IPS-NIHi11 (cell line): ENCODE measurements around the gene OR6C74.

ENCODE experiments used
- DNase-seq: peaks from one replicate; pipeline ENCODE4 v3.0.0; 2012; ENCODE audit warnings: mixed read lengths, low spot score

Gene OR6C74

DNA sequence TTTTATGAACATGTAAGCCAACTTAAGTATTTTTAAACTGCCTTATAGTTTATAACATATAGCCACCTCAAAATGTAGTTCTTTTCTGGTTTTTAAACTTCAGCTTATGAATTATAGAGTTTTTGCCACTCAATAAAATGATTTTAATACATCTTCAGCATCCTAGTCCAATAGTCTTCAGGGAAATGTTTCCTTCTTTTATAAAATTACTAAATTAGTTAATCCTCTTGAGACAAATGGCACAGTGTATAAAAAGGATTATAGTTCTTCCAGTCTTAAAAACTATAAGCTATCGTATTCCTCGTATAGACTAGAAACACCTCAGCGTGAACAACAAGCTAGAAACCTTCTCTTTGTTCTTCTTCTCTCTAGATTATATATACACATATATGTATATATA, at the start of gene OR6C74:
Gene OR6C74 (plus strand): TSS at position 301 of the 400 bp plus-strand sequence. CDS start 2,679 bp downstream, outside the sequence.
- no peak for DNase-seq

- no peak for DNase-seq
These were observed 23.7 kb upstream of the OR6C74 start, which contains the start of gene OR10A7 for GRCh38 chr12:55220725-55221124. OR10A7 (plus strand) TSS chr12:55221025; CDS start chr12:55221025, 0 bp downstream.

GRCh38 chr12:55226523-55226922, 17.9 kb upstream of the OR6C74 start:
- DNase-seq = no peak

DNA sequence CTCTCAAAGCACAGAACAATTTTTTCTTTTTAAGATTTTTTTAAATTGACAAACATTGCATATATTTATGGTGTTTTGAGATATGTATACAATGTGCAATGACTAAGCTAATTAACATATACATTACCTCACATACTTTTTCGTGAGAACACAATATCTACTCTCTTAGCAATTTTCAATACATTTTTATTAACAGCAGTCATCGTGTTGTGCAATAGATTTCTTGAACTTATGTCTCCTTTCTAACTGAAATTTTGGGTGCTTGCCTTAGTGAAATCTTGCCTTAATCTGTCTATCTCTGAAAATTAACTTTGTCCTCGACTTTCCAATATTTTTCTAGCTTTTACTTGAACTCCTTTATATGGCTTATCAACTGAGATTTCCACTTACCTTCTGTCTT, 16.8 kb upstream of the OR6C74 start:
- no peak for DNase-seq

- DNase-seq = no peak
These were observed 1.8 kb downstream of the OR6C74 start for GRCh38 chr12:55246159-55246558.

GRCh38 chr12:55250944-55251343, 6.5 kb downstream of the OR6C74 start:
- DNase-seq = no peak

GRCh38 chr12:55253281-55253680, 8.9 kb downstream of the OR6C74 start:
- DNase-seq = no peak

GRCh38 chr12:55256831-55257230, 12.4 kb downstream of the OR6C74 start:
- DNase-seq = no peak

DNA sequence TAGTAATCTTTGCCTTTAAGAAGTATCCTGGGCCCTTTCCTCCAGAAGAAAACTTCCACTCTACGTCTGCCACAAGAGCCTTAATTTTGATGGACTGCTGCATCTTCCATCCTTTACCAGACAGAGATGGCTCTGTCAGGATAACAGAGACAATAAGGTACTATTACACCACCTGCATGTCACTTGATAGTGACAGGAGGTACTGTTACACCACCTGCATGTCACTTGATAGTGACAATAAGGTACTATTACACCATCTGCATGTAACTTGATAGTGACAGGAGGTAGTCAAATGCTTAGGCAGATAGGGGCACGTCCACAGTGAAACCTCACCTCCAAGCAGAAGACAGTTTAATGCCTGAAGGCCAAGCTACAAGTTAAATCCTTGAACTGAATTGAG, 13.9 kb downstream of the OR6C74 start:
- no peak for DNase-seq

- no peak for DNase-seq
These were observed 36.6 kb downstream of the OR6C74 start for GRCh38 chr12:55280991-55281390.

DNA sequence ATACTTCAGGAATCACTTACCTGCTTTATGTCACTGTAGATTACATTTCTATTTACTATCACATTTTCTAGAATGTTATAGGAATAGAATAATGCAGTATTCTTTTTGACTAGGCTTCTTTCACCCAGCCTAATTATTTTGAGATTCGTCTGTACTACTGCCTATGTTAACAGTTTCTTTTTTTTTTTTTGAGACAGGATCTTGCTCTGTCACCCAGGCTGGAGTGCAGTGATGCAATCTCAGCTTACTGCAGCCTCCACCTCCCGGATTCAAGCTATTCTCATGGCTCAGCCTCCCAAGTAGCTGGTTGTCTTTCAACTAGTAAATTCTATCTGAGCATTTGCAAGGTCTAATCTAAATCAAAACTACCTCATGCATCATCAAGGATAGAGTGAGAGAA, 45.6 kb downstream of the OR6C74 start:
- no peak for DNase-seq
